CD14-positive monocyte (primary cell): ENCODE results near the gene KLHL30. TPM values are rescaled to one million over a fixed set of nuclear protein-coding genes. Genes with fewer than 3 reads are reported as not detected.

ENCODE experiments used
- DNase-seq, 3 donors: peaks; one replicate each; pipeline ENCODE4 v3.0.0-alpha.2; 2011 to 2022
- H2AFZ ChIP-seq: 2 replicates; pipeline ENCODE4 v1.6.0; 2012; ENCODE audit warnings: mild to moderate bottlenecking, low read depth, low read length, inconsistent platforms; ENCODE audit not compliant: insufficient read depth, poor library complexity, severe bottlenecking
- H3K27ac ChIP-seq, 2 donors: 1 replicate in 1 of 2; 2 replicates in 1 of 2; pipeline ENCODE4 v1.5.1; 2012 to 2013; ENCODE audit warnings: low read length in 2 of 2, control low read depth in 1 of 2, inconsistent platforms in 1 of 2, low read depth in 1 of 2, mild to moderate bottlenecking in 1 of 2
- H3K27me3 ChIP-seq, 2 donors: one replicate each; pipeline versions ENCODE4 v1.6.0 to v1.6.1; 2011 to 2013; ENCODE audit warnings: low read length in 2 of 2; ENCODE audit not compliant: control insufficient read depth in 2 of 2, insufficient read depth in 2 of 2
- H3K36me3 ChIP-seq, 2 donors: replicated peaks in 1 of 2; 1 replicate in 1 of 2; 2 replicates in 1 of 2; pipeline versions ENCODE4 v1.5.1 to v1.6.1; 2012 to 2013; ENCODE audit warnings: low read length in 2 of 2, control low read depth in 1 of 2, inconsistent platforms in 1 of 2, mild to moderate bottlenecking in 1 of 2; ENCODE audit not compliant: insufficient read depth in 2 of 2, control insufficient read depth in 1 of 2
- H3K4me1 ChIP-seq, 2 donors: 1 replicate in 1 of 2; 2 replicates in 1 of 2; pipeline versions ENCODE4 v1.5.1 to v1.6.1; 2012 to 2013; ENCODE audit warnings: low read length in 2 of 2, control low read depth in 1 of 2, inconsistent platforms in 1 of 2, mild to moderate bottlenecking in 1 of 2, moderate library complexity in 1 of 2; ENCODE audit not compliant: insufficient read depth in 2 of 2, control insufficient read depth in 1 of 2
- H3K4me2 ChIP-seq: replicated peaks from 2 replicates; pipeline ENCODE3; 2012; ENCODE audit warnings: low read length, moderate library complexity, mild to moderate bottlenecking; ENCODE audit not compliant: poor library complexity, severe bottlenecking; ENCODE audit errors: extremely low read depth
- H3K4me3 ChIP-seq, 3 experiments: fragments of 200-600 bp in 1 of 3; sonication (generic) in 1 of 3; replicated peaks in 1 of 3; 1 replicate in 2 of 3; 2 replicates in 1 of 3; pipeline ENCODE4 v1.5.1; 2011 to 2013; ENCODE audit warnings: low read length in 3 of 3, mild to moderate bottlenecking in 3 of 3, control low read depth in 2 of 3, low read depth in 2 of 3, inconsistent platforms in 1 of 3, moderate library complexity in 1 of 3
- H3K79me2 ChIP-seq: 2 replicates; pipeline ENCODE4 v1.6.0; 2012; ENCODE audit warnings: mild to moderate bottlenecking, control low read depth, inconsistent platforms, low read length, moderate library complexity; ENCODE audit not compliant: insufficient read depth
- H3K9ac ChIP-seq: 2 replicates; pipeline ENCODE4 v1.6.0; 2017; ENCODE audit warnings: low read length, mild to moderate bottlenecking; ENCODE audit not compliant: insufficient read depth, poor library complexity, severe bottlenecking
- H3K9me3 ChIP-seq, 2 donors: replicated peaks in 1 of 2; 1 replicate in 1 of 2; 2 replicates in 1 of 2; pipeline versions ENCODE4 v1.5.1 to v1.6.1; 2012 to 2013; ENCODE audit warnings: low read length in 2 of 2, control low read depth in 1 of 2; ENCODE audit not compliant: control insufficient read depth in 1 of 2, insufficient read depth in 1 of 2
- H4K20me1 ChIP-seq: 2 replicates; pipeline ENCODE4 v1.6.0; 2012; ENCODE audit warnings: mild to moderate bottlenecking, low read length, control low read depth, moderate library complexity; ENCODE audit not compliant: insufficient read depth
- H3K27ac Mint-ChIP-seq, 7 donors: one replicate each; pipeline ENCODE4 v1.8.0; 2020; ENCODE audit warnings: mild to moderate bottlenecking in 7 of 7, mixed read lengths in 7 of 7, moderate library complexity in 6 of 7, inconsistent platforms in 2 of 7
- H3K27me3 Mint-ChIP-seq, 3 donors: one replicate each; pipeline ENCODE4 v1.8.0; 2021 to 2022; ENCODE audit warnings: low read depth in 3 of 3, mild to moderate bottlenecking in 3 of 3, mixed read lengths in 3 of 3, moderate library complexity in 3 of 3, inconsistent platforms in 1 of 3
- H3K36me3 Mint-ChIP-seq, 2 donors: one replicate each; pipeline ENCODE4 v1.8.0; 2020; ENCODE audit warnings: mixed read lengths in 2 of 2, inconsistent platforms in 1 of 2, mild to moderate bottlenecking in 1 of 2
- H3K4me1 Mint-ChIP-seq: one replicate; pipeline ENCODE4 v1.8.0; 2020; ENCODE audit warnings: mild to moderate bottlenecking, mixed read lengths
- H3K4me3 Mint-ChIP-seq, 2 donors: one replicate each; pipeline ENCODE4 v1.8.0; 2020; ENCODE audit warnings: mild to moderate bottlenecking in 2 of 2, mixed read lengths in 2 of 2, moderate library complexity in 1 of 2
- H3K9me3 Mint-ChIP-seq, 7 donors: one replicate each; pipeline ENCODE4 v1.8.0; 2020 to 2022; ENCODE audit warnings: mixed read lengths in 7 of 7, mild to moderate bottlenecking in 6 of 7, moderate library complexity in 6 of 7, inconsistent platforms in 2 of 7
- WGBS: methylation state at CpG from one replicate; pipeline ENCODE4 v1.1.5; 2013; ENCODE audit warnings: missing lambda C conversion rate; ENCODE audit not compliant: insufficient coverage; 5-methylcytosine and 5-hydroxymethylcytosine counted together
- intact Hi-C, 2 donors: fragments of 100-400 bp; cut with micrococcal nuclease; formaldehyde crosslinking; loops; one replicate each; pipeline versions ENCODE4 v1.15.0 to v1.15.1; 2023
- polyA plus RNA-seq, 3 donors: library from polyadenylated mRNA; depleted of rRNA in 1 of 3; unstranded in 2 of 3; stranded (reverse) in 1 of 3; fragments of 300-500 nt in 2 of 3; fragments of >200 nt in 1 of 3; fragmentation: Illumina TruSeq in 2 of 3; gene quantifications; 1 replicate in 2 of 3; 2 replicates in 1 of 3; pipeline ENCODE4 v1.2.3, GENCODE V29; 2012 to 2021
- TF ChIP-seq, protein P1 (sequence below): fragments of 200-600 bp; IDR thresholded peaks from one replicate; pipeline ENCODE4 v1.8.0; 2022; ENCODE audit warnings: antibody characterized with exemption, mild to moderate bottlenecking

KLHL30 gene
- polyA plus RNA-seq, 3 donors, result 0.01 to 0.14 TPM; not detected in 1

DNA sequence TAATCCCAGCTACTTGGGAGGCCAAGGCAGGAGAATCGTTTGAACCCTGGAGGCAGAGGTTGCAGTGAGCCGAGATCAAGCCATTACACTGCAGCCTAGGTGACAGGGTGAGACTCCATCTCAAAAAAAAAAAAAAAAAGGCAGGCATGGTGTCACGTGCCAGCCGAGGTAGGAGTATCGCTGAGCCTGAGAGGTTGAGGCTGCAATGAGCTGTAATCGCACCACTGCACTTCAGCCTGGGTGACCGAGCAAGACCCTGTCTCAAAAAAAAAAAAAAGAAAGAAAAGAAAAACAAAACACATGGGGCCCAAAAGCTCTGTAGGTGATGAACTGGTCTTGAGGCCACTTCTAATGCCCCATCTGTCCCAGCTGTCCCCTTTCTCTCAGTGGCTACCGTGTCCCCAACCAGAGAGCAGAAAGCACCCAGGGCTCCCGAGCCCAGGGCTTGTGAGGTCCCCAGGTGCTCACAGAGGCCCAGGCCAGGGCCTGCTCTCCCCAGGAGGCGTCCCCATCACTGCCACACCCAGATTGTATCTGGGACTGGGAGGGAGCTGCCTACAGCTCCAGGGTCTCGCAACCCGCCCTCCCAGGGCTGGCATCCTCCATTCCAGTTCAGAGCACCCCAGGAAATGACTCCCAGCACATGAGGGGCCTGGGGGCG, 8.5 kb downstream of the KLHL30 start:
- 84% methylated on average over 8 of the region's 13 CpGs for WGBS
- Mint-ChIP-seq H3K4me1 (peaks cover 11% of the 10 kb centered on the region), H3K27me3 (peaks cover 0 to 2% (median 0%) of the 10 kb centered on the region in 3 donors), H3K36me3 (no peaks in the 10 kb centered on the region), H3K27ac (no peak overlapping the region), H3K9me3 (peaks cover 0 to 4% (median 0%) of the 10 kb centered on the region in 7 donors), H3K4me3 (no peak overlapping the region)
- Histone ChIP-seq H3K4me3 (no peak overlapping the region), H3K36me3 (no peaks in the 10 kb centered on the region), H2AFZ (no peak overlapping the region), H4K20me1 (no peaks in the 10 kb centered on the region), H3K9ac (no peak overlapping the region), H3K27me3 (no peaks in the 10 kb centered on the region), H3K9me3 (no peaks in the 10 kb centered on the region), H3K4me1 (peaks cover 4 to 5% of the 10 kb centered on the region in 2 donors), H3K27ac (no peak overlapping the region), H3K4me2 (no peak overlapping the region), H3K79me2 (no peaks in the 10 kb centered on the region)
- intact Hi-C loops, result no loop called here
- TF ChIP-seq, protein P1, sequence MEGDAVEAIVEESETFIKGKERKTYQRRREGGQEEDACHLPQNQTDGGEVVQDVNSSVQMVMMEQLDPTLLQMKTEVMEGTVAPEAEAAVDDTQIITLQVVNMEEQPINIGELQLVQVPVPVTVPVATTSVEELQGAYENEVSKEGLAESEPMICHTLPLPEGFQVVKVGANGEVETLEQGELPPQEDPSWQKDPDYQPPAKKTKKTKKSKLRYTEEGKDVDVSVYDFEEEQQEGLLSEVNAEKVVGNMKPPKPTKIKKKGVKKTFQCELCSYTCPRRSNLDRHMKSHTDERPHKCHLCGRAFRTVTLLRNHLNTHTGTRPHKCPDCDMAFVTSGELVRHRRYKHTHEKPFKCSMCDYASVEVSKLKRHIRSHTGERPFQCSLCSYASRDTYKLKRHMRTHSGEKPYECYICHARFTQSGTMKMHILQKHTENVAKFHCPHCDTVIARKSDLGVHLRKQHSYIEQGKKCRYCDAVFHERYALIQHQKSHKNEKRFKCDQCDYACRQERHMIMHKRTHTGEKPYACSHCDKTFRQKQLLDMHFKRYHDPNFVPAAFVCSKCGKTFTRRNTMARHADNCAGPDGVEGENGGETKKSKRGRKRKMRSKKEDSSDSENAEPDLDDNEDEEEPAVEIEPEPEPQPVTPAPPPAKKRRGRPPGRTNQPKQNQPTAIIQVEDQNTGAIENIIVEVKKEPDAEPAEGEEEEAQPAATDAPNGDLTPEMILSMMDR, result no peak
- DNase-seq, result no peak

DNA sequence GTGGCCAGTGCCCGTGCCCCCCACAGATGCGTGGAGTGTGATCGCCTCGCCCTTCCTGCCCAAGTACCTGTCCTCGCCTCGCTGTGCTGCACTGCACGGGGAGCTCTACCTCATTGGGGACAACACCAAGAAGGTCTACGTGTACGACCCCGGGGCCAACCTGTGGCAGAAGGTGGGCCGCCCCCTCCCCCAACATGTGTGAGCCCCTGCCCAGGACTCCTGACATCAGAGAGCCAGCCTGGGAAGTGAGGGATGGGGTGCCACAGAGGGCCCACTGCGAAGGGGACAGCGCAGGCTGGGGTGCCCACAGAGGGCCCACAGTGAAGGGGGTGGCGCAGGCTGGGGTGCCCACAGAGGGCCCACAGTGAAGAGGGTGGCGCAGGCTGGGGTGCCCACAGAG, 10.5 kb downstream of the KLHL30 start:
- Mint-ChIP-seq H3K9me3 (peaks cover 0 to 4% (median under 1%) of the 10 kb centered on the region in 7 donors), H3K4me1 (peaks cover 2% of the 10 kb centered on the region), H3K4me3 (no peak overlapping the region), H3K27me3 (peaks cover 0 to 2% (median 0%) of the 10 kb centered on the region in 3 donors), H3K27ac (no peak overlapping the region), H3K36me3 (no peaks in the 10 kb centered on the region)
- Histone ChIP-seq H3K27ac (no peak overlapping the region), H3K4me1 (no peaks in the 10 kb centered on the region), H3K4me2 (no peak overlapping the region), H2AFZ (no peak overlapping the region), H3K9ac (no peak overlapping the region), H3K79me2 (no peaks in the 10 kb centered on the region), H3K4me3 (no peak overlapping the region), H3K27me3 (no peaks in the 10 kb centered on the region), H3K9me3 (no peaks in the 10 kb centered on the region), H3K36me3 (no peaks in the 10 kb centered on the region), H4K20me1 (no peaks in the 10 kb centered on the region)
- WGBS, result 97% methylated on average over 12 of the region's 15 CpGs
- no peak for DNase-seq
- TF ChIP-seq, protein P1, result no peak
- intact Hi-C loops, result no loop called here
